Glutamatergic neuron (in vitro differentiated cells): Measurements from ENCODE around the gene FCHSD1. TPM values are rescaled to one million over a fixed set of nuclear protein-coding genes. Genes with fewer than 3 reads are reported as not detected.

Experiments
- total RNA-seq: library from RNA; stranded (reverse); fragmentation: NEBNext Ultra II Directional; extraction: Animal tissue kit (Norgen Biotek cat#: 25700); gene quantifications from one replicate; pipeline ENCODE4 v1.2.1, GENCODE V29; 2021; ENCODE audit not compliant: unreplicated experiment

FCHSD1 gene
- total RNA-seq, 1 donor from 2014 or later: 25.8 TPM

Other genes starting within 250 kb of the FCHSD1 start
- gene PCDHGA9, start 248.6 kb downstream of the FCHSD1 start, total RNA-seq: 5.5 TPM
- 59.8 TPM for gene PCDHGB6, start 243.4 kb downstream of the FCHSD1 start, total RNA-seq
- 16.6 TPM for gene PCDHGA10, start 238.4 kb downstream of the FCHSD1 start, total RNA-seq
- gene PCDHGB7, start 233.7 kb downstream of the FCHSD1 start, total RNA-seq: 38.6 TPM
- gene PCDHGA11, start 230.4 kb downstream of the FCHSD1 start, total RNA-seq: 12.5 TPM
- 6.1 TPM for gene PCDHGA12, start 220.9 kb downstream of the FCHSD1 start, total RNA-seq
- 40.1 TPM for gene PCDHGC3, start 175.5 kb downstream of the FCHSD1 start, total RNA-seq
- gene PCDHGC4, start 166.4 kb downstream of the FCHSD1 start, total RNA-seq: 6.7 TPM
- 4.0 TPM for gene PCDHGC5, start 162.3 kb downstream of the FCHSD1 start, total RNA-seq
- gene DIAPH1, start 32.4 kb downstream of the FCHSD1 start, total RNA-seq: 51.6 TPM
- 81.8 TPM for gene HDAC3, start 14.6 kb downstream of the FCHSD1 start, total RNA-seq
- 12.6 TPM for gene RELL2, start 14.4 kb downstream of the FCHSD1 start, total RNA-seq
- gene ARAP3, start 30.8 kb upstream of the FCHSD1 start, total RNA-seq: 8.6 TPM
- gene PCDH1, start 227.0 kb upstream of the FCHSD1 start, total RNA-seq: 7.9 TPM